Amniotic epithelial cell (primary cell): Measurements from ENCODE around the gene RBM4B.
A peak's percentile ranks its signal among the peaks of the same experiment; 100 is the strongest.

Experiments
- DNase-seq: peaks from one replicate; pipeline ENCODE4 v3.0.0-alpha.2; 2010; ENCODE audit warnings: low read depth

RBM4B gene

GRCh38 chr11:66706989-66707388 is 29.3 kb upstream of the RBM4B start:
- DNase-seq: no peak

GRCh38 chr11:66705587-66706335 is 28.1 kb upstream of the RBM4B start:
- no peak for DNase-seq

- DNase-seq: no peak
Observed at GRCh38 chr11:66704659-66705360, 27.1 kb upstream of the RBM4B start.

GRCh38 chr11:66701432-66702240 is 23.9 kb upstream of the RBM4B start:
- peak; percentile 57 for DNase-seq

GRCh38 chr11:66700742-66701141 is 23.1 kb upstream of the RBM4B start:
- DNase-seq: no peak

- no peak for DNase-seq
Observed at GRCh38 chr11:66700337-66700736, 22.6 kb upstream of the RBM4B start.

GRCh38 chr11:66698491-66698890 is 20.8 kb upstream of the RBM4B start:
- DNase-seq: no peak

GRCh38 chr11:66697988-66698387 is 20.3 kb upstream of the RBM4B start:
- no peak for DNase-seq

- DNase-seq: no peak
Observed at GRCh38 chr11:66696146-66696545, 18.5 kb upstream of the RBM4B start.

- DNase-seq: peak; percentile 97
Observed at GRCh38 chr11:66694732-66695207, 17.1 kb upstream of the RBM4B start.

- no peak for DNase-seq
Observed at GRCh38 chr11:66694056-66694410, 16.3 kb upstream of the RBM4B start.

- DNase-seq: no peak
Observed at GRCh38 chr11:66693356-66694055, 15.8 kb upstream of the RBM4B start.

GRCh38 chr11:66692871-66693331 is 15.2 kb upstream of the RBM4B start:
- no peak for DNase-seq

GRCh38 chr11:66692446-66692845 is 14.8 kb upstream of the RBM4B start:
- no peak for DNase-seq

- no peak for DNase-seq
Observed at GRCh38 chr11:66691311-66691980, 13.8 kb upstream of the RBM4B start.

- DNase-seq: no peak
Observed at GRCh38 chr11:66689661-66690590, 12.2 kb upstream of the RBM4B start.

GRCh38 chr11:66688561-66689534 is 11.2 kb upstream of the RBM4B start:
- DNase-seq: peak; percentile 29

- DNase-seq: no peak
Observed at GRCh38 chr11:66687831-66688281, 10.2 kb upstream of the RBM4B start.
